Measurements from ENCODE around the gene HPS4. TPM values are rescaled to one million over a fixed set of nuclear protein-coding genes. Genes with fewer than 3 reads are reported as not detected.

The HPS4 gene
- total RNA-seq, 2 experiments from 2014 or later: 61.6 to 67.0 TPM

GRCh38 chr22:26433805-26434204 lies 49.8 kb downstream of the HPS4 start:
- DNase-seq (no peak), ATAC-seq (ENCODE audit: poor library complexity) (no peak)
- Mint-ChIP-seq H3K36me3 (ENCODE audit: low read depth) (peaks cover 13% of the 10 kb centered on the region), H3K27me3 (no peaks in the 10 kb centered on the region), H3K27ac (no peak overlapping the region), H3K9me3 (no peaks in the 10 kb centered on the region), H3K4me1 (ENCODE audit: low read depth) (peaks cover 34% of the 10 kb centered on the region), H3K4me3 (no peak overlapping the region)
- H3K36me3 ChIP-seq (ENCODE audit: insufficient read depth, low read length): peaks cover 22% of the 10 kb centered on the region
- peaks cover 31% of the 10 kb centered on the region for H3K4me1 ChIP-seq (ENCODE audit: insufficient read depth, low read length)
- H3K27me3 ChIP-seq (ENCODE audit: control insufficient read depth in 1 of 2, insufficient read depth in 2 of 2, low read length in 2 of 2): no peaks in the 10 kb centered on the region
- H3K4me3 ChIP-seq (ENCODE audit: low read length): no peak overlapping the region
- intact Hi-C loops (cut with DNase I, micrococcal nuclease): loop anchor here in 1 of 2 experiments (5.0 kb wide), 1 partner anchor 1882 kb away; no protein-coding TSS in a partner anchor
- TF ChIP-seq CTCF (IDR thresholded peaks at IDR 0.05): no peak
- H3K9me3 ChIP-seq (ENCODE audit: control insufficient read depth in 1 of 2, insufficient read depth in 1 of 2, low read length in 2 of 2): no peaks in the 10 kb centered on the region
- CTCF ChIA-PET: no interaction called here
- H3K27ac ChIP-seq (ENCODE audit: low read depth in 1 of 2, low read length in 2 of 2): no peak overlapping the region
- POLR2A ChIA-PET: no interaction called here

GRCh38 chr22:26432619-26433311 lies 50.8 kb downstream of the HPS4 start:
- Mint-ChIP-seq H3K36me3 (ENCODE audit: low read depth) (peaks cover 17% of the 10 kb centered on the region), H3K9me3 (no peaks in the 10 kb centered on the region), H3K4me1 (ENCODE audit: low read depth) (peaks cover 44% of the 10 kb centered on the region), H3K4me3 (peak overlapping the region; percentile 18), H3K27ac (no peak overlapping the region), H3K27me3 (no peaks in the 10 kb centered on the region)
- Histone ChIP-seq H3K4me3 (ENCODE audit: low read length) (no peak overlapping the region), H3K27ac (ENCODE audit: low read depth in 1 of 2, low read length in 2 of 2) (no peak overlapping the region), H3K9me3 (ENCODE audit: control insufficient read depth in 1 of 2, insufficient read depth in 1 of 2, low read length in 2 of 2) (no peaks in the 10 kb centered on the region), H3K36me3 (ENCODE audit: insufficient read depth, low read length) (peaks cover 22% of the 10 kb centered on the region), H3K4me1 (ENCODE audit: insufficient read depth, low read length) (peaks cover 41% of the 10 kb centered on the region), H3K27me3 (ENCODE audit: control insufficient read depth in 1 of 2, insufficient read depth in 2 of 2, low read length in 2 of 2) (no peaks in the 10 kb centered on the region)
- ATAC-seq (ENCODE audit: poor library complexity) (no peak), DNase-seq (peak in 3 of 14 experiments; percentile 13 to 29 (median 27))
- POLR2A ChIA-PET: no interaction called here
- TF ChIP-seq CTCF (IDR thresholded peaks at IDR 0.05): no peak
- CTCF ChIA-PET: no interaction called here
- intact Hi-C loops (cut with DNase I, micrococcal nuclease): loop anchor here in 1 of 2 experiments (5.0 kb wide), 1 partner anchor 1880 kb away; no protein-coding TSS in a partner anchor

GRCh38 chr22:26431261-26431995 lies 52.2 kb downstream of the HPS4 start:
- Mint-ChIP-seq H3K36me3 (ENCODE audit: low read depth) (peaks cover 17% of the 10 kb centered on the region), H3K27me3 (no peaks in the 10 kb centered on the region), H3K27ac (no peak overlapping the region), H3K4me3 (peak overlapping the region; percentile 82), H3K4me1 (ENCODE audit: low read depth) (peaks cover 45% of the 10 kb centered on the region), H3K9me3 (no peaks in the 10 kb centered on the region)
- peaks cover 36% of the 10 kb centered on the region for H3K4me1 ChIP-seq (ENCODE audit: insufficient read depth, low read length)
- no peak for TF ChIP-seq CTCF (IDR thresholded peaks at IDR 0.05)
- peaks cover 19% of the 10 kb centered on the region for H3K36me3 ChIP-seq (ENCODE audit: insufficient read depth, low read length)
- ChIA-PET CTCF (no interaction called here), POLR2A (interaction anchor here (3.8 kb wide), 1 partner anchor 52 kb away, joined by 46 read pairs; the partner anchor contains the start of genes HPS4 and SRRD)
- H3K27ac ChIP-seq (ENCODE audit: low read depth in 1 of 2, low read length in 2 of 2): no peak overlapping the region
- no peaks in the 10 kb centered on the region for H3K27me3 ChIP-seq (ENCODE audit: control insufficient read depth in 1 of 2, insufficient read depth in 2 of 2, low read length in 2 of 2)
- peak in 1 of 14 experiments; percentile 9 for DNase-seq
- intact Hi-C loops (cut with DNase I, micrococcal nuclease): loop anchor here (2.0 to 5.0 kb wide), 2 partner anchors 51 to 1879 kb away; partner anchors contain the start of genes HPS4 (in 1 of the 2) and SRRD (in 1 of the 2)
- no peaks in the 10 kb centered on the region for H3K9me3 ChIP-seq (ENCODE audit: control insufficient read depth in 1 of 2, insufficient read depth in 1 of 2, low read length in 2 of 2)
- ATAC-seq (ENCODE audit: poor library complexity): no peak
- H3K4me3 ChIP-seq (ENCODE audit: low read length): no peak overlapping the region

Data from CD4-positive, alpha-beta T cell (primary cell).